ENCODE results near the gene SELENBP1.

Gene SELENBP1

DNA sequence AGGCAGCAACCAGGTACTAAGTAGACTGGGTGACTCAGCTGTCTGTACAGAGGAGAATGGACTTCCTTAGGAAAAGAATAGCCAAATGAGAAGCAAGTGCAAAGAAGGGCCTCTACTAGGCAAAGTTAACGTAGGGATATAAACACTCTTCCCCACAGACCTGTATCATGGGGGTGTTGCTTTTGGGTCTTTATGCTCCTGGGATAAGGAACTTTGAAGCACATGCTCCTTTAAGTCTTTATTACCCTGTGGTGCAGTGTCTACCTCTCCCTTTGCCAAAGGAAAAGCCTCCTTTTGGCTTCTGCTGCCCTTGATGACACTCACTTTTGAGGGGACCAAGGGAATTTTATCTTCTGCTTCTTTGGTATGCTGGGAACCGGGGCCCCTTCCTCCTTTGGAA lies 30.5 kb downstream of the SELENBP1 start:
- no peak for DNase-seq

DNA sequence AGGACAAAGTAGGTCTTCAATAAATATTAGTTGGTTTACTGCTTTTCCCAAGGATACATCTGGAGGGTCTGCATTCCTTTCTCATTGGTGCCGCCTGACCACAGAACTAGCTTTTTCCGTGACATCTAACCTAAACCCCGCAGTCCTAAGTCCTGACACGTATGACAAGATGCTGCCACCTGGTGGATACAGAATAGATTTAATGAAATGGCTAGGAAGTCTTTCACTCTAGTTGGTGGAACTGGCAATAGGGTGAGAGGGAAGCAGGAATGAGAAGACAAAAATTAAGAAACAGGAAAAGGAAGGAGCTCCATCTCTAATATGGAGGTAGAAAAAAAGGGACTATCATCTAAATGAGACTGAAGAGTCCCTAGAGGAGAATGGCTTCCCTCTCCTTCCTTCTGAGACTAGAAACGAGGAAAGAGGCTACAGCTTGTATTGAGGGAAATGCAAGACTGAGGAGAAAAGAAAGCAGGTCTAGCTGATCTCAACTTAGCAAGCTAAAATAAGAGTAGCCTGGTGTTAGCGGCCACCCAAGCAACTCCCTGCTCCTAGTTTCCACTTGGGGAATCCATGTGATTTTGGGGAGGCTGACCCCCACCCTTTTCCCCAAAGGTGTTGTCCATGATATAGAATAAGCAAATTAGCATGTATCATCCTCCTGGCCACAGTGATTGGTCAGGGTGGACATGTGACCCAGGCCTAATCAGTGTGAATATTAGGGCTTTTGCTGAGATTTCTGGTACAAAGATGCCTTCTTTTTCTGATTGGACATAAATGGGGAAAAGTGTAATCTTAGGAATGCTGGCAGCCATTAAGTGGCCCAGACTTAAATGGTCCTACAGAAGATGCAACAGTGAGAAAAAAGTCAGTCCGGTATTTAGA lies 31.4 kb downstream of the SELENBP1 start:
- no peak for DNase-seq

GRCh38 chr1:151336556-151336955 lies 35.9 kb downstream of the SELENBP1 start:
- no peak for DNase-seq

DNA sequence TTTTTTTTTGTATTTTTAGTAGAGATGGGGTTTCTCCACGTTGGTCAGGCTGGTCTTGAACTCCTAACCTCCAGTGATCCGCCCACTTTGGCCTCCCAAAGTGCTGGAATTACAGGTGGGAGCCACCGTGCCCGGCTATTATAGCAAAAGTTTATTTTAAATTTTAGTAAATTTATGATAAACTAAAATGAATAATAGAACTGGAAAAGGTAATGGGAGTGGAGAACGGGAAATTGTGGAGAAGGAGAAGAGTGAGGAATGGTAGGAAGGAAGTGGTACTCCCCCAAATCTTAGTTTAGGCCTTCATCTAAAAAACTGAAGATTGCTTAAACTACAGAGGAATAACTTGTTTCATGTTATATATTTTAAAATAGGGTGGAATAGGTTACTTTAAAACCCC lies 37.7 kb downstream of the SELENBP1 start:
- no peak for DNase-seq

DNA sequence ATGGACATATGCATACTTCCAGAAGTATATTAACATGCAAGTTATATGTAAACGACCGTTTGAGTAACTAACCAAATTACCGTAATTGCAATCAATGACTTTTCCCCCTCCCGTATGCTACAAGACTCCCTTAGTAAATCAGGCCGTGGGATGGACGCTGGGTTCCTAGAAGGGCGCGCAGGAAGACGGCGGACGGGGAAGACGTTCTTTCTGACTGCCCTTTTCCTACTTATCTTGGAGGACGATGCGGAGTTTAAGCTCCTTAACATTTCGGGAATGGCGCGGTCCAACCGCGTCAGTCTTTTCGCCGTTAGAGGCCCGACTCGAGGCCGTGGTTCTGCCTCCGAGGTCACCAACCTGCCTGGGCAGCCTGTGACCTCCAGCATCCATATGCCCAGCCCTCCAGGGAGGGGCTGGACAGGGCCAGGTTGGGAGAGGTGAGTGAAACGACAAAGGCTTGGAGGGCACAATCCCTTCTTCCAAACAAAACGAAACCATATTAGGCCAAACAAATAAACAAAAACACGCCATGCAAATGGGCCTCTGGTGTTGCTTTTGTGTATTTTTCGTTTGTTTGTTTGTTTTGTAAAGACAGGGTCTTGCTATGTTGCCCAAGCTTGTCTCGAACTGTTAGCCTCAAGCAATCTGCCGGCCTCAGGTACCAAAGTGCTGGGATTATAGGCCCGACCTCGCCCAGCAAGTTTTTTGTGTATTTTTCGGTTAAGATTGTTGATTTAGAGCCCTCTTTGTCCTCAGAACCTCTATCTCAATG lies 44.4 kb downstream of the SELENBP1 start:
- DNase-seq, result no peak

DNA sequence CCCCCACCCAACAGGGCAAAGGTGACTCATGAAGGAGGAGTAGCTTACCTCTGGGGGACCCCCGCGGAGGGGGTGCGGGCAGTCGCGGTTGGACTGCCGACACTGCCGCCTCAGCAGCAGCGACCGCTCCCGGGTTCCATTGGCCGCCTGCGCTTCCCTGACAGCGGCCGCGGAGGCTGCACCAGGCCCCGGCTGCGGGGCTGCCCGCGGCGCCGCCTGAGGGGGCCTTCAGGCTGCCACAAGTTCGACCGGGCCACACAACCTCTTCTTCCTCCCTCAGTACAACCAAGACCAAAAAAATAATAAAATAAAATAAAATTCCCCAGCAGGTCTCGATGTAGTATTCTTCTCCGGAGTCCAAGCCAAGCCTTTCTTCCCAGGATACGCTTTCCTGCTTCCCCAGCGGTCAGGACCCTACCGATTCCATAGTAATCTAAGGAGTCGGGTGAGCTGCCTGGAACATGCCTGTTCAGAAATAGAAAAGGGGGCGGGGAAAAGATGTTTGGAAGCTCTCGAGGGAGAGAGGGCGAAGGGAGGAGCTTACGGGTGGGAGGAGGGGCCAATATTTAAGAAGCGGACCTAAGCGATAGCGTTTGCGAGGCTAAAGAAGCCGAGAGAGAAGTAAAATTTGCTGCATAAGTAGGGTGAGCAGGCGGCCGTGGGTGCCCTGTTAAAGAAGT lies 45.1 kb downstream of the SELENBP1 start, which contains the start of gene PI4KB:
PI4KB (minus strand) TSS at position 194 of the 680 bp plus-strand sequence. CDS start 10,935 bp downstream, outside the sequence.
- peak; percentile 84 for DNase-seq

GRCh38 chr1:151326619-151327222 lies 45.8 kb downstream of the SELENBP1 start:
- DNase-seq, result no peak

GRCh38 chr1:151325646-151326429 lies 46.7 kb downstream of the SELENBP1 start:
- DNase-seq, result no peak

DNA sequence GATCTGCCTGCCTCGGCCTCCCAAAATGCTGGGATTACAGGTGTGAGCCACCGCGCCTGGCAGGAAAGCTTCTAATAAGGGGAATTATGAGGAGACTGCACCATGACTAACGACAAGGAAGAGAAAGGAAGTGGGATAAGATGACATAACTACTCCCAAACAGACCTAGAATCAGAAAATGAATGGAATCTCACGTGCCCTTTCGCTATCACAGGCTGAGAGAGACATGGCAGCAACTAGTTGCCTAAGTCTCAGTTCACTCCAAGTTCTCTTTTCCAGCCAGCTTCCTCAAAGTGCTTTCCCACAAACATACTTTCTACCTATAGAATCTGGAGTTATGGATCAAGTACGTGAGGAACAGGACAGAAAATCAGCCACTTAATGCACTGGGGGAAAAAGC lies 47.3 kb downstream of the SELENBP1 start:
- DNase-seq, result no peak

GRCh38 chr1:151324390-151324930 lies 48.0 kb downstream of the SELENBP1 start:
- no peak for DNase-seq

DNA sequence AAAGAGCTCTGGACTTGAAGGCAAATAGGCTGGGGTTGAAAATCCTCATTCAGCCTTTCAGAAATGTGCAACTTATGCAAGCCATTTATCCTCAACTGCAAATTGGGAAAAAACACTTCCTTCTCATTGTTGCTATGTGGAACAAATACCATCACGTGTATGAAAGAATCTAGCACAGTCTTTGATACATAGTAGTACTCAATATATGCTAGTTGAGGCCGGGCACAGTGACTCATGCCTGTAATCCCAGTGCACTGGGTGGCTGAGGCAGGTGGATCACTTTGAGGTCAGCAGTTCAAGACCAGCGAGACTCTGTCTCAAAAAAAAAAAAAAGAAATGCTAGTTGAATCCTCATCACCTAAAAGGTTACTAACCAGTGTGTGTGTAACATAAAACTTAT lies 53.5 kb downstream of the SELENBP1 start:
- DNase-seq, result no peak

DNA sequence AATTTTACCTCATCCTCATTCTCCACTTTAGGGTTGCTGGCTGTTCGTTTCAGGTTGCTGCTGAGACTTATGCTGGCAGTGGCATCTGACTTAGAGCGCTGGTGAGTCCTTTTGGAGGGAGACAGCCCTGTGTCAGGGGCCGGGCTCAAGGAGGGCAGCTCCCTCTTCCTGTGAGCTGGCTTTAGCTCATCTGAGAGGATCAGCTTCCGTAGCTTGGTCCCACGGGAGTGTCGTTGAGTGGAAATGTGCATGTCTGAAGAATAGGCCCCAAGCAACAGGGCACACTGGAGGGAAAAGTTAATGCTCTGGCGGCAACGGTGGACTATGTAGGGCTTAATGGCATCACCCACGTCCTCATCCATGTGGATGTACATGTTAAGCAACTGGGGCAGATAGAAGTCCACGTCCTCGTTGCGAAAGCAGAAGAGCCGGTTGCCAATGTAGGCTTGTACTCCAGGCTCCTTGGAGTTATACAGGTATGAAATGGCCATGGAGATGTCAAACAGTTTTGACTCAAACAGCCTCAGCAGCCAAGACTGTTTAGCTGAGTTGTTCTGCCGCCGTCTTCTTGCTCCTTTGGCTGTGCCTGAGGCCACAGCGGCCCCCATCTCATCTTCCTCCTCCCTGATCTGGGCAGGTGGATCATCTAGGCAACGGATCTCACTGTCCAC lies 56.8 kb downstream of the SELENBP1 start:
- no peak for DNase-seq
